ENCODE data around the gene ENDOG.
"Not testable (repeated sequence)": the region's sequence is repeated elsewhere in the genome, so short reads cannot be mapped to it uniquely, and the experiment has no call there.

ENDOG gene

DNA sequence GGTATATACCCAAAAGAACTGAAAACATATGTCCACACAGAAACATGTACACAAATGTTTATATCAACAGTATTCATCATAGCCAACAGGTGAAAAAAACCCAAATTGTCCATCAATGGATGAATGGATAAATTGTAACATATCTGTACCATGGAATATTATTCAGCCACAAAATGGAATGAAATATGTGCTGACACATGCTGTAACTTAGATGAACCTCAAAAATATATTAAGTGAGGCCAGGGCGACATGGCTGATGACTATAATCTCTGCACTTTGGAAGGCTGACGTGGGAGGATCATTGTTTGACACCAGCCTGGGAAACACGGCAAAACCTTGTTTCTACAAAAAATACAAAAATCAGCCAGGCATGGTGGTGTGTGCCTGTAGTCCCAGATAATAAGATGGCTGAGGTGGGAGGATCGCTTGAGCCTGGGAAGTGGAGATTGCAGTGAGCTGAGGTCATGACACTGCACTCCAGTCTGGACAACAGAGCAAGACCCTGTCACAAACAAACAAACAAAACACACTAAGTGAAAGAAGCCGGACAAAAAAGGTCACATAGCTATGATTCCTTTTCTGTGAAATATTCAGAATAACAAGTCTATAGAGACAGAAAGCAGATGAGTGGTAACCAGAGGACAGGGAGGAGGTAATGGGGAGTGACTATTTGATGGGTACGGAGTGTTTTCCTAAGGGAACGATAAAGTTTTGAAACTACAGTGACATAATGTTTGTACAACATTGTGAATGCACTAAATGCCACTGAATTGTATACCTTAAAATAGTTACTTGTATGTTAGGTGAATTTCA lies 52.0 kb downstream of the ENDOG start:
- no peak for DNase-seq

DNA sequence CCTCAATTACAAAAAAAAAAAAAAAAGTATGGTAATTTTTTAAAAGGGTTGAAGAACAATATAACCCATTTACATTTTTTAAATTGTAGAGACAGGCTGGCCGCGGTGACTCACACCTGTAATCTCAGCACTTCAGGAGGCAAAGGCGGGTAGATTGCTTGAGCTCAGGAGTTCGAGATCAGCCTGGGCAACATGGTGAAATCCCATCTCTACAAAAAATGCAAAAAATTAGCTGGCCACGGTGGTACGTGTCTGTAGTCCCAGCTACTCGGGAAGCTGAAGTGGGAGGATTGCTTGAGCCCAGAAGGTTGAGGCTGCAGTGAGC lies 52.6 kb downstream of the ENDOG start:
- DNase-seq: not testable (repeated sequence)

Data from activated T-cell treated with anti-CD3 and anti-CD28 coated beads, Interleukin-2, amount 50 U/mL, for 1 hour (primary cell).